ENCODE measurements around the gene CAMTA2.

The CAMTA2 gene

GRCh38 chr17:5020502-5021023 is 33.1 kb upstream of the CAMTA2 start:
- Histone ChIP-seq H3K36me3 (ENCODE audit: low read length) (no peaks in the 10 kb centered on the region), H3K9me2 (replicated peaks; ENCODE audit: insufficient read depth, low read length) (no peaks in the 10 kb centered on the region)

GRCh38 chr17:5019475-5019956 is 32.0 kb upstream of the CAMTA2 start:
- H3F3A ChIP-seq (ENCODE audit: insufficient read depth) = no peaks in the 10 kb centered on the region
- H3K9ac ChIP-seq (ENCODE audit: low read length) = no peak overlapping the region
- H3K79me2 ChIP-seq (ENCODE audit: insufficient read depth, low read length) = no peaks in the 10 kb centered on the region
- H3K4me3 ChIP-seq (ENCODE audit: insufficient read depth, low read length, poor library complexity, severe bottlenecking) = no peak overlapping the region
- no peaks in the 10 kb centered on the region for H3K27me3 ChIP-seq (ENCODE audit: low read length)
- peak; percentile 22 for TF ChIP-seq CTCF (IDR thresholded peaks at IDR 0.05; ENCODE audit: insufficient read depth, low read length, poor library complexity, severe bottlenecking)
- no peak for TF ChIP-seq EZH2phosphoT487 (conservative IDR thresholded peaks at IDR 0.05; ENCODE audit: low read length)
- H3K9me2 ChIP-seq (replicated peaks; ENCODE audit: insufficient read depth, low read length) = no peaks in the 10 kb centered on the region
- no peaks in the 10 kb centered on the region for H3K9me3 ChIP-seq (ENCODE audit: insufficient read depth, low read length)
- H2AFZ ChIP-seq (ENCODE audit: low read depth, low read length, severe bottlenecking) = no peak overlapping the region
- H4K20me1 ChIP-seq (ENCODE audit: low read depth, low read length) = no peaks in the 10 kb centered on the region
- no peak overlapping the region for H3K4me2 ChIP-seq (ENCODE audit: low read depth, low read length, poor library complexity, severe bottlenecking)
- no peak overlapping the region for H3K27ac ChIP-seq (ENCODE audit: low read depth, low read length)
- H3K36me3 ChIP-seq (ENCODE audit: low read length) = no peaks in the 10 kb centered on the region

More at GRCh38 chr17:5020502-5021023, 33.1 kb upstream of the CAMTA2 start:
- H3K4me3 ChIP-seq (ENCODE audit: insufficient read depth, low read length, poor library complexity, severe bottlenecking) = no peak overlapping the region
- H3F3A ChIP-seq (ENCODE audit: insufficient read depth) = no peaks in the 10 kb centered on the region
- H3K9ac ChIP-seq (ENCODE audit: low read length) = no peak overlapping the region
- no peaks in the 10 kb centered on the region for H3K27me3 ChIP-seq (ENCODE audit: low read length)
- no peaks in the 10 kb centered on the region for H3K79me2 ChIP-seq (ENCODE audit: insufficient read depth, low read length)
- no peak for TF ChIP-seq EZH2phosphoT487 (conservative IDR thresholded peaks at IDR 0.05; ENCODE audit: low read length)
- TF ChIP-seq CTCF (IDR thresholded peaks at IDR 0.05; ENCODE audit: insufficient read depth, low read length, poor library complexity, severe bottlenecking) = no peak
- no peak overlapping the region for H3K4me2 ChIP-seq (ENCODE audit: low read depth, low read length, poor library complexity, severe bottlenecking)
- no peak overlapping the region for H2AFZ ChIP-seq (ENCODE audit: low read depth, low read length, severe bottlenecking)
- H3K9me3 ChIP-seq (ENCODE audit: insufficient read depth, low read length) = no peaks in the 10 kb centered on the region
- H4K20me1 ChIP-seq (ENCODE audit: low read depth, low read length) = no peaks in the 10 kb centered on the region
- H3K27ac ChIP-seq (ENCODE audit: low read depth, low read length) = no peak overlapping the region

- no peak overlapping the region for H3K27ac ChIP-seq (ENCODE audit: low read depth, low read length)
Observed at GRCh38 chr17:5014357-5014756, 26.9 kb upstream of the CAMTA2 start.

More at GRCh38 chr17:5014357-5014756, 26.9 kb upstream of the CAMTA2 start:
- Histone ChIP-seq H3F3A (ENCODE audit: insufficient read depth) (no peaks in the 10 kb centered on the region), H3K4me2 (ENCODE audit: low read depth, low read length, poor library complexity, severe bottlenecking) (no peak overlapping the region), H2AFZ (ENCODE audit: low read depth, low read length, severe bottlenecking) (no peak overlapping the region), H3K4me3 (ENCODE audit: insufficient read depth, low read length, poor library complexity, severe bottlenecking) (no peak overlapping the region), H3K9me2 (replicated peaks; ENCODE audit: insufficient read depth, low read length) (no peaks in the 10 kb centered on the region), H4K20me1 (ENCODE audit: low read depth, low read length) (no peaks in the 10 kb centered on the region), H3K36me3 (ENCODE audit: low read length) (no peaks in the 10 kb centered on the region), H3K27me3 (ENCODE audit: low read length) (no peaks in the 10 kb centered on the region), H3K9me3 (ENCODE audit: insufficient read depth, low read length) (no peaks in the 10 kb centered on the region), H3K9ac (ENCODE audit: low read length) (no peak overlapping the region), H3K79me2 (ENCODE audit: insufficient read depth, low read length) (no peaks in the 10 kb centered on the region)
- no peak for TF ChIP-seq EZH2phosphoT487 (conservative IDR thresholded peaks at IDR 0.05; ENCODE audit: low read length)
- no peak for TF ChIP-seq CTCF (IDR thresholded peaks at IDR 0.05; ENCODE audit: insufficient read depth, low read length, poor library complexity, severe bottlenecking)
